OCI-LY7 (cell line): ENCODE results near the gene CRY2. TPM values are rescaled to one million over a fixed set of nuclear protein-coding genes. Genes with fewer than 3 reads are reported as not detected.
A peak's percentile ranks its signal among the peaks of the same experiment; 100 is the strongest.

ENCODE experiments used
- BruUV-seq: library from RNA; stranded (reverse); fragments of 400-500 nt; replicated peaks from 2 replicates; lab custom pipeline; 2021; lab: Mats Ljungman, UMichigan
- CTCF ChIA-PET: fragments of 300-600 bp; sonication (Branson Sonifier 250); formaldehyde crosslinking; loops from one replicate; lab custom pipeline; 2022; ENCODE audit warnings: antibody characterized with exemption; ENCODE audit not compliant: unreplicated experiment; lab: Charles Lee
- POLR2A ChIA-PET: fragments of 300-600 bp; sonication (Branson Sonifier 250); formaldehyde crosslinking; loops from one replicate; lab custom pipeline; 2022; ENCODE audit warnings: antibody characterized with exemption; lab: Charles Lee
- DNase-seq: peaks from one replicate; pipeline ENCODE4 v3.0.0-alpha.2; 2015; ENCODE audit warnings: low spot score
- H2AFZ ChIP-seq: fragments of 200-600 bp; sonication (generic), shearing (Covaris generic); 2 replicates; pipeline ENCODE4 v1.6.1; 2014; ENCODE audit warnings: mild to moderate bottlenecking, antibody characterized with exemption, low read length, moderate library complexity
- H3K27ac ChIP-seq: fragments of 200-600 bp; sonication (generic); 2 replicates; pipeline ENCODE4 v1.5.1; 2014; ENCODE audit warnings: mixed run types, low read depth, mild to moderate bottlenecking, moderate library complexity, low read length, inconsistent platforms; ENCODE audit not compliant: poor library complexity, severe bottlenecking
- H3K36me3 ChIP-seq: fragments of 200-600 bp; sonication (generic); 2 replicates; pipeline ENCODE4 v1.6.1; 2014; ENCODE audit warnings: mild to moderate bottlenecking, antibody characterized with exemption, low read length, moderate library complexity, mixed read lengths; ENCODE audit not compliant: insufficient read depth
- H3K4me1 ChIP-seq: fragments of 200-600 bp; sonication (generic); 2 replicates; pipeline ENCODE4 v1.5.1; 2014; ENCODE audit warnings: mild to moderate bottlenecking, low read length; ENCODE audit not compliant: insufficient read depth, poor library complexity, severe bottlenecking
- H3K4me2 ChIP-seq: fragments of 200-600 bp; sonication (generic); 2 replicates; pipeline ENCODE4 v1.6.1; 2014; ENCODE audit warnings: mild to moderate bottlenecking, low read length
- H3K4me3 ChIP-seq: fragments of 200-600 bp; sonication (generic); 2 replicates; pipeline ENCODE4 v1.5.1; 2014; ENCODE audit warnings: mild to moderate bottlenecking, low read depth, low read length; ENCODE audit not compliant: poor library complexity, severe bottlenecking
- H3K79me2 ChIP-seq: fragments of 200-600 bp; sonication (generic); 2 replicates; pipeline ENCODE4 v1.6.1; 2016; ENCODE audit warnings: low read depth, mild to moderate bottlenecking, low read length, moderate library complexity, mixed read lengths; ENCODE audit not compliant: insufficient read depth
- H3K9me2 ChIP-seq: fragments of 200-600 bp; sonication (generic); 2 replicates; pipeline ENCODE4 v1.6.1; 2016; ENCODE audit warnings: mild to moderate bottlenecking, low read length, mixed read lengths; ENCODE audit not compliant: insufficient read depth
- H3K9me3 ChIP-seq: fragments of 200-600 bp; sonication (generic); 2 replicates; pipeline ENCODE4 v1.6.1; 2014; ENCODE audit warnings: mild to moderate bottlenecking, mixed run types, low read length, mixed read lengths
- H4K20me1 ChIP-seq: fragments of 200-600 bp; sonication (generic); 2 replicates; pipeline ENCODE4 v1.6.1; 2014; ENCODE audit warnings: mild to moderate bottlenecking, antibody characterized with exemption, low read length, moderate library complexity, mixed read lengths; ENCODE audit not compliant: insufficient read depth
- CTCF ChIP-seq: fragments of 200-600 bp; sonication (generic); conservative IDR thresholded peaks from 2 replicates; pipeline ENCODE4 v1.5.1; 2014; ENCODE audit warnings: mild to moderate bottlenecking, antibody characterized with exemption, low read length, moderate library complexity, mixed read lengths
- EZH2phosphoT487 ChIP-seq: fragments of 200-600 bp; sonication (generic); IDR thresholded peaks from 2 replicates; pipeline ENCODE4 v1.6.1; 2018; ENCODE audit warnings: low read depth, borderline replicate concordance, mild to moderate bottlenecking, mixed run types, antibody characterized with exemption, low read length, moderate library complexity, mixed read lengths
- intact Hi-C: fragments of 100-400 bp; cut with micrococcal nuclease; formaldehyde crosslinking; loops from one replicate; pipeline ENCODE4 v1.10.0; 2022; ENCODE audit not compliant: unreplicated experiment
- total RNA-seq, 2 experiments: library from RNA; depleted of rRNA in 1 of 2; stranded (reverse); fragments of >200 nt in 1 of 2; shearing (Covaris generic) in 1 of 2; gene quantifications; 2 replicates each; pipeline ENCODE4 v1.2.3, GENCODE V29; 2014 to 2022

The CRY2 gene
- total RNA-seq, 2 experiments from 2014 or later = 19.2 to 24.6 TPM

- no TSS peak for BruUV-seq
- POLR2A ChIA-PET = interaction anchor here (0.6 to 0.7 kb wide), 3 partner anchors 22 to 41 kb away, joined by 3 read pairs; no protein-coding TSS in a partner anchor
- TF ChIP-seq CTCF (no peak), EZH2phosphoT487 (no peak)
These were observed 44.6 kb upstream of the CRY2 start for GRCh38 chr11:45802531-45803317.

GRCh38 chr11:45803971-45804760, 43.1 kb upstream of the CRY2 start:
- Histone ChIP-seq H3K27ac (no peak overlapping the region), H3K4me1 (peaks cover 27% of the 10 kb centered on the region), H4K20me1 (no peaks in the 10 kb centered on the region), H3K4me2 (peak overlapping the region; percentile 99), H2AFZ (peak overlapping the region; percentile 93), H3K36me3 (no peaks in the 10 kb centered on the region), H3K9me2 (no peaks in the 10 kb centered on the region), H3K9me3 (no peaks in the 10 kb centered on the region), H3K4me3 (peak overlapping the region; percentile 79), H3K79me2 (no peaks in the 10 kb centered on the region)
- intact Hi-C loops = loop anchor here (2.0 kb wide), 1 partner anchor 43 kb away; the partner anchor contains the start of gene CRY2
- ChIA-PET CTCF (no interaction called here), POLR2A (interaction anchor here (1.0 kb wide), 2 partner anchors 8 to 30 kb away, joined by 3 to 4 read pairs; no protein-coding TSS in a partner anchor)
- DNase-seq = peak; percentile 54
- 0 out of 2 replicates have a peak, but pooled peaks have one; percentile 7 for TF ChIP-seq CTCF
- no peak for TF ChIP-seq EZH2phosphoT487
- BruUV-seq = no TSS peak

More at GRCh38 chr11:45802531-45803317, 44.6 kb upstream of the CRY2 start:
- H3K79me2 ChIP-seq = no peaks in the 10 kb centered on the region
- intact Hi-C loops = no loop called here
- H3K4me3 ChIP-seq = no peak overlapping the region
- H3K9me3 ChIP-seq = no peaks in the 10 kb centered on the region
- H4K20me1 ChIP-seq = no peaks in the 10 kb centered on the region
- H3K4me1 ChIP-seq = peaks cover 27% of the 10 kb centered on the region
- CTCF ChIA-PET = no interaction called here
- no peak for DNase-seq
- no peak overlapping the region for H3K4me2 ChIP-seq
- H3K36me3 ChIP-seq = no peaks in the 10 kb centered on the region
- H3K27ac ChIP-seq = no peak overlapping the region
- H2AFZ ChIP-seq = no peak overlapping the region
- H3K9me2 ChIP-seq = no peaks in the 10 kb centered on the region
